Measurements from ENCODE around the gene ZNF135.

DNA sequence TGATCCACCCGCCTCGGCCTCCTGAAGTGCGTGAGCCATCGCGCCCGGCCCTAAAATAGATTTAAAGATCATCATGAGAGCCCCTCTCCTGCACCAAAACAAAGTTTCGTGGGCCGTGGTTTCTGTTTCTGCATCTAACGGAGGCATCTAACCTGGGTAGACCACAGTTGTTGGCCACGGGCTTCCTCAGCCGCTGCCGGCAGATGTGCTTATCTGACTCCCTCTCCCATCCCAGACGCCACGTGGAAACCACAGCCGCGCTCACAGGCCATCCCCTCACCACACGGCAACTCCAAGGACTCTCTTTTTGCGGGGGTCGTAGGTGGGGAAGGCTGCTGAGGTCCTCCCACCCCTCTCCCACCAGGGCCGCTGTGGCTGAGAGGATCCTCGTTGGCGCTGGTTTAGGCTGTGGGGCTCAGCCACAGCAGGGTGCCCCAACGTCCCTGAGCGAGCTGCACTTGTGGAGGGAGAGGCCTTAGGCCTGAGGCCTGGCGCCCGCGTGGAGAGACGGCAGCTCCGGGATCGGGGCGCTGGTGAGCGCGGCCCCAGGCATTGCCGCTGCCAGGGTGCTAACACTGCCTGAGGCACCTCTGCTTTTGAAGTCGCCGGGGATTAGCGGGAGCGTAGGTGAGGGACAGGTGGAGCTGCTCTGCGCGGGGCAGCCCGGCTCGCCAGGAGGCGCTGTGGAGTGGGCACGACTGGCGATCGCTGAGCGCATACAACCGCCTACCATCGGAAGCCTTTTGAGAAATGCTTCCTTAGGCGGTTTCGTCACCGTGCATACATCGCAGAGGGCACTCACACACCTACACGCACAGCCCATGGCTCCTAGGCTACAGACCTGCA lies 16.4 kb upstream of the ZNF135 start:
- TF ChIP-seq EP300 (IDR thresholded peaks at IDR 0.05) (no peak), POLR2A (IDR thresholded peaks at IDR 0.05) (no peak)
- TF ChIP-seq, protein P1, sequence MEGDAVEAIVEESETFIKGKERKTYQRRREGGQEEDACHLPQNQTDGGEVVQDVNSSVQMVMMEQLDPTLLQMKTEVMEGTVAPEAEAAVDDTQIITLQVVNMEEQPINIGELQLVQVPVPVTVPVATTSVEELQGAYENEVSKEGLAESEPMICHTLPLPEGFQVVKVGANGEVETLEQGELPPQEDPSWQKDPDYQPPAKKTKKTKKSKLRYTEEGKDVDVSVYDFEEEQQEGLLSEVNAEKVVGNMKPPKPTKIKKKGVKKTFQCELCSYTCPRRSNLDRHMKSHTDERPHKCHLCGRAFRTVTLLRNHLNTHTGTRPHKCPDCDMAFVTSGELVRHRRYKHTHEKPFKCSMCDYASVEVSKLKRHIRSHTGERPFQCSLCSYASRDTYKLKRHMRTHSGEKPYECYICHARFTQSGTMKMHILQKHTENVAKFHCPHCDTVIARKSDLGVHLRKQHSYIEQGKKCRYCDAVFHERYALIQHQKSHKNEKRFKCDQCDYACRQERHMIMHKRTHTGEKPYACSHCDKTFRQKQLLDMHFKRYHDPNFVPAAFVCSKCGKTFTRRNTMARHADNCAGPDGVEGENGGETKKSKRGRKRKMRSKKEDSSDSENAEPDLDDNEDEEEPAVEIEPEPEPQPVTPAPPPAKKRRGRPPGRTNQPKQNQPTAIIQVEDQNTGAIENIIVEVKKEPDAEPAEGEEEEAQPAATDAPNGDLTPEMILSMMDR (IDR thresholded peaks at IDR 0.05) = no peak
